B cell (primary cell): ENCODE measurements around the gene LMTK3. TPM values are rescaled to one million over a fixed set of nuclear protein-coding genes. Genes with fewer than 3 reads are reported as not detected.

Source experiments
- ATAC-seq: fragments of 200-7000 bp; cut with Tn5 transposase; one replicate; pipeline ENCODE4 v1.10.0; 2021; ENCODE audit warnings: low read depth, mild to moderate bottlenecking, moderate number of reproducible peaks, moderate library complexity
- CTCF ChIA-PET: fragments of 350-600 bp; sonication (Branson Sonifier 250); formaldehyde crosslinking; loops from one replicate; lab custom pipeline; 2021; ENCODE audit warnings: antibody characterized with exemption, inconsistent platforms; lab: Charles Lee
- POLR2A ChIA-PET: fragments of 350-600 bp; sonication (Branson Sonifier 250); formaldehyde crosslinking; loops from one replicate; lab custom pipeline; 2021; ENCODE audit warnings: antibody characterized with exemption; lab: Charles Lee
- DNase-seq: peaks from one replicate; pipeline ENCODE4 v3.0.0; 2013
- H2AFZ ChIP-seq: 2 replicates; pipeline ENCODE4 v1.6.1; 2012; ENCODE audit warnings: mild to moderate bottlenecking, low read depth, low read length; ENCODE audit not compliant: insufficient read depth, poor library complexity, severe bottlenecking
- H3K27ac ChIP-seq, 2 donors: 1 replicate in 1 of 2; 2 replicates in 1 of 2; pipeline ENCODE4 v1.5.1; 2012 to 2013; ENCODE audit warnings: low read length in 2 of 2, mild to moderate bottlenecking in 2 of 2, moderate library complexity in 1 of 2
- H3K27me3 ChIP-seq, 4 experiments: fragments of 200-600 bp in 1 of 4; sonication (generic) in 1 of 4; replicated peaks in 1 of 4; 1 replicate in 2 of 4; 2 replicates in 2 of 4; pipeline versions ENCODE4 v1.6.1 to v1.7.0; 2013 to 2016; ENCODE audit warnings: low read length in 3 of 4, mild to moderate bottlenecking in 2 of 4, mixed read lengths in 1 of 4, moderate library complexity in 1 of 4; ENCODE audit not compliant: insufficient read depth in 4 of 4, control insufficient read depth in 3 of 4; ENCODE audit errors: control extremely low read depth in 1 of 4
- H3K36me3 ChIP-seq, 2 experiments: replicated peaks in 1 of 2; 1 replicate in 1 of 2; 2 replicates in 1 of 2; pipeline versions ENCODE4 v1.6.1 to v1.7.1; 2013; ENCODE audit warnings: low read length in 1 of 2; ENCODE audit not compliant: insufficient read depth in 2 of 2, control insufficient read depth in 1 of 2; ENCODE audit errors: control extremely low read depth in 1 of 2, extremely low read depth in 1 of 2
- H3K4me1 ChIP-seq, 2 donors: fragments of 200-600 bp in 1 of 2; sonication (generic) in 1 of 2; 1 replicate in 1 of 2; 2 replicates in 1 of 2; pipeline versions ENCODE4 v1.5.1 to v1.6.1; 2013 to 2017; ENCODE audit warnings: low read length in 2 of 2; ENCODE audit not compliant: control insufficient read depth in 2 of 2, insufficient read depth in 2 of 2
- H3K4me2 ChIP-seq: replicated peaks from 2 replicates; pipeline ENCODE3; 2012; ENCODE audit warnings: mild to moderate bottlenecking, low read depth, low read length; ENCODE audit not compliant: poor library complexity, severe bottlenecking
- H3K4me3 ChIP-seq, 5 experiments: fragments of 200-600 bp in 1 of 5; sonication (generic) in 1 of 5; 1 replicate in 3 of 5; 2 replicates in 2 of 5; pipeline versions ENCODE4 v1.5.1 to v1.7.0; 2011 to 2016; ENCODE audit warnings: low read length in 4 of 5, mild to moderate bottlenecking in 4 of 5, low read depth in 2 of 5, control low read depth in 1 of 5, moderate library complexity in 1 of 5; ENCODE audit not compliant: insufficient read depth in 1 of 5; ENCODE audit errors: control extremely low read depth in 1 of 5, extremely low read depth in 1 of 5
- H3K79me2 ChIP-seq: fragments of 200-600 bp; sonication (generic); one replicate; pipeline ENCODE4 v1.6.0; 2016; ENCODE audit warnings: low read length; ENCODE audit not compliant: control insufficient read depth, insufficient read depth
- H3K9ac ChIP-seq: fragments of 200-600 bp; sonication (generic); 2 replicates; pipeline ENCODE4 v1.6.1; 2017; ENCODE audit warnings: mild to moderate bottlenecking, low read length, moderate library complexity
- H3K9me3 ChIP-seq, 3 donors: one replicate each; pipeline versions ENCODE4 v1.6.1 to v1.7.1; 2013; ENCODE audit warnings: low read length in 2 of 3; ENCODE audit not compliant: control insufficient read depth in 2 of 3, insufficient read depth in 1 of 3; ENCODE audit errors: control extremely low read depth in 1 of 3
- H4K20me1 ChIP-seq: 2 replicates; pipeline ENCODE4 v1.6.0; 2012; ENCODE audit warnings: mild to moderate bottlenecking, low read length; ENCODE audit not compliant: insufficient read depth, control insufficient read depth, poor library complexity, severe bottlenecking
- H3K27ac Mint-ChIP-seq: one replicate; pipeline ENCODE4 v1.8.0; 2021; ENCODE audit warnings: mixed read lengths
- H3K27me3 Mint-ChIP-seq: one replicate; pipeline ENCODE4 v1.8.0; 2021; ENCODE audit warnings: mixed read lengths
- H3K4me1 Mint-ChIP-seq: one replicate; pipeline ENCODE4 v1.8.0; 2021; ENCODE audit warnings: mixed read lengths
- H3K4me3 Mint-ChIP-seq: one replicate; pipeline ENCODE4 v1.8.0; 2021; ENCODE audit warnings: mixed read lengths
- H3K9me3 Mint-ChIP-seq: one replicate; pipeline ENCODE4 v1.8.0; 2022; ENCODE audit warnings: mixed read lengths; ENCODE audit not compliant: insufficient read depth
- EZH2 ChIP-seq: IDR thresholded peaks from 2 replicates; pipeline ENCODE4 v1.6.1; 2012; ENCODE audit warnings: borderline replicate concordance, low read depth, mild to moderate bottlenecking, moderate library complexity, low read length; ENCODE audit not compliant: insufficient read depth, poor library complexity, severe bottlenecking
- WGBS: methylation state at CpG from one replicate; pipeline ENCODE4 v1.1.5; 2013; ENCODE audit warnings: missing lambda C conversion rate; ENCODE audit not compliant: insufficient coverage; 5-methylcytosine and 5-hydroxymethylcytosine counted together
- intact Hi-C: fragments of 100-400 bp; cut with micrococcal nuclease; formaldehyde crosslinking; loops from one replicate; pipeline ENCODE4 v1.10.0; 2022
- polyA plus RNA-seq: library from polyadenylated mRNA; depleted of rRNA; stranded (reverse); fragments of >200 nt; gene quantifications from 2 replicates; pipeline ENCODE4 v1.2.3, GENCODE V29; 2012
- total RNA-seq, 2 donors: library from RNA; stranded (reverse); fragments of 120-200 nt in 1 of 2; gene quantifications; 1 replicate in 1 of 2; 2 replicates in 1 of 2; pipeline versions ENCODE4 v1.2.3 to v1.2.4, GENCODE V29; 2013 to 2022
- TF ChIP-seq, protein P1 (sequence below): fragments of 200-600 bp; IDR thresholded peaks from one replicate; pipeline ENCODE4 v1.8.0; 2022; ENCODE audit warnings: antibody characterized with exemption, mild to moderate bottlenecking

LMTK3 gene
- total and polyA plus RNA-seq, 2 donors (not counting 1 experiment from before 2014, with no cell fraction given) = 0.19 to 1.6 TPM

DNA sequence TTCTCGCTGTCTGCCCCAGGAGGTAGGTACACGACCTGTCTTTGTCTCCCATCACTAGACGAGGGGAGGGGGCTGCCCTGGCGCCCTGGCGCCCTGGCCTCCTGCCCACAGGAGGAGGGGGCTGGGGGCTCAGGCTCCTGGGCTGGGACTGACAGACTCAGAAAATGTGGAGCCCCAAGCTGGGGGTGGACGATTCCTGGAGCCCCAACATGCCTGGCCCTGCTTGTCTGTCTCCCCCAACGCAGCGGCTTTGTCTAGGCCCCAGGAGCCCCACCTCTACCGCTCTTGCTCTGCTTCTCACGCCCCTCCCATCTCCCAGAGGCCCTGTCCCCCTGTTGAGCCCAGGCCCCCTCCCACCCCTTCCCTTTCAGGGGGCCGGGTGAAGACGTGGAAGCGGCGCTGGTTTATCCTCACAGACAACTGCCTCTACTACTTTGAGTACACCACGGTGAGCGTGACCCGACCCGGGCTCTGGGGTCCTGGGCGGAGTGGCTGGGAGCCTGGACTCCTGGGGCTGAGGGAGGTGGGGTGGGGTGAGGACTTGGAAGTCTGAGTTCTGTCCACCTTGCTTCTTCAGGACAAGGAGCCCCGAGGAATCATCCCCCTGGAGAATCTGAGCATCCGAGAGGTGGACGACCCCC is 33.8 kb downstream of the LMTK3 start:
- DNase-seq (no peak), ATAC-seq (no peak)
- Histone ChIP-seq H3K36me3 (peaks cover 2 to 28% of the 10 kb centered on the region in 2 experiments), H3K4me3 (no peak overlapping the region), H3K27ac (no peak overlapping the region), H3K4me1 (peaks cover 4 to 13% of the 10 kb centered on the region in 2 donors), H4K20me1 (no peaks in the 10 kb centered on the region), H3K79me2 (no peaks in the 10 kb centered on the region), H3K9me3 (peaks cover 0 to 4% (median 0%) of the 10 kb centered on the region in 3 donors), H3K9ac (no peak overlapping the region), H3K27me3 (no peaks in the 10 kb centered on the region), H2AFZ (no peak overlapping the region), H3K4me2 (no peak overlapping the region)
- Mint-ChIP-seq H3K27me3 (no peaks in the 10 kb centered on the region), H3K4me1 (peaks cover 16% of the 10 kb centered on the region), H3K4me3 (no peak overlapping the region), H3K9me3 (no peaks in the 10 kb centered on the region), H3K27ac (no peak overlapping the region)
- ChIA-PET POLR2A (interaction anchor here (0.8 kb wide), 1 partner anchor 348 kb away, joined by 3 read pairs; no protein-coding TSS in a partner anchor), CTCF (no interaction called here)
- intact Hi-C loops = no loop called here
- 96% methylated on average over 10 of the region's 22 CpGs for WGBS
- no peak for TF ChIP-seq EZH2
- TF ChIP-seq, protein P1, sequence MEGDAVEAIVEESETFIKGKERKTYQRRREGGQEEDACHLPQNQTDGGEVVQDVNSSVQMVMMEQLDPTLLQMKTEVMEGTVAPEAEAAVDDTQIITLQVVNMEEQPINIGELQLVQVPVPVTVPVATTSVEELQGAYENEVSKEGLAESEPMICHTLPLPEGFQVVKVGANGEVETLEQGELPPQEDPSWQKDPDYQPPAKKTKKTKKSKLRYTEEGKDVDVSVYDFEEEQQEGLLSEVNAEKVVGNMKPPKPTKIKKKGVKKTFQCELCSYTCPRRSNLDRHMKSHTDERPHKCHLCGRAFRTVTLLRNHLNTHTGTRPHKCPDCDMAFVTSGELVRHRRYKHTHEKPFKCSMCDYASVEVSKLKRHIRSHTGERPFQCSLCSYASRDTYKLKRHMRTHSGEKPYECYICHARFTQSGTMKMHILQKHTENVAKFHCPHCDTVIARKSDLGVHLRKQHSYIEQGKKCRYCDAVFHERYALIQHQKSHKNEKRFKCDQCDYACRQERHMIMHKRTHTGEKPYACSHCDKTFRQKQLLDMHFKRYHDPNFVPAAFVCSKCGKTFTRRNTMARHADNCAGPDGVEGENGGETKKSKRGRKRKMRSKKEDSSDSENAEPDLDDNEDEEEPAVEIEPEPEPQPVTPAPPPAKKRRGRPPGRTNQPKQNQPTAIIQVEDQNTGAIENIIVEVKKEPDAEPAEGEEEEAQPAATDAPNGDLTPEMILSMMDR = no peak

DNA sequence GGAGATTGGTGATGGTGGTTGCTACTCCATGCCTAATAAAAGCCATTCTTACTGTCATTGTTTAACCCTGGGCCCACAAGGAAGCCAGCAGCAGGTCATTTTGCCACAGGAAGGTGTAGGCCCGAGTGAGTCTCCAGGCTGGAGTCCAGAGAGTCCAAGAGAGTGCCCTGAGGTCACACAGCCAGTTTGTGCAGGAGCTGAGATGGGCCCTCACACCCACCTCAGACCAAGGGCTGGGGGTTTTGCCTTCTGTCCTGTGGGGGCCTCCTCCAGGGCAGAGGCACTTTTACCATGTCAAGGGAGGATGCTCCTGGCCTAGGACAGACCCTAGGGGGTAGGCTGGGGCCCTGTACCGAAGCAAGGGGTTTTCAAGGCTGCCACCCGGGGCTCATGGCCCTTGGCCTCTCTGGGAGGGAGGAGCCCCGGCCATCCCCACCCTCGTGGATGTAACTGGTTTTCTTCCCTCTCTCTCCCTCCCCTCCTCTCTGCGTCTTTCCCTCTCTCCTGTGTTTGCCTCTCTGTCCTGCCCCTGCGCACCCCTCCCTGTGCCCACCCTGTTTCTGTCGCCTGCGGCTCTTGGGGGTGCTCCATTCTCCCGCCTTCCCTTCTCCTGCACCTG is 34.5 kb downstream of the LMTK3 start:
- WGBS = 90% methylated on average over 6 of the region's 10 CpGs
- TF ChIP-seq, protein P1 = no peak
- TF ChIP-seq EZH2 = no peak
- CTCF ChIA-PET = no interaction called here

More for the DNA sequence above, 34.5 kb downstream of the LMTK3 start:
- ATAC-seq (no peak), DNase-seq (no peak)
- H3K79me2 ChIP-seq = no peaks in the 10 kb centered on the region
- H3K4me1 ChIP-seq = peaks cover 4 to 13% of the 10 kb centered on the region in 2 donors
- no peak overlapping the region for H3K27ac Mint-ChIP-seq
- no peak overlapping the region for H3K9ac ChIP-seq
- no peaks in the 10 kb centered on the region for H3K27me3 Mint-ChIP-seq
- intact Hi-C loops = no loop called here
- H3K27ac ChIP-seq = no peak overlapping the region
- H3K4me1 Mint-ChIP-seq = peaks cover 16% of the 10 kb centered on the region
- no peak overlapping the region for H3K4me3 ChIP-seq
- H3K27me3 ChIP-seq = no peaks in the 10 kb centered on the region
- peaks cover 0 to 4% (median 0%) of the 10 kb centered on the region in 3 donors for H3K9me3 ChIP-seq
- no peaks in the 10 kb centered on the region for H4K20me1 ChIP-seq
- H2AFZ ChIP-seq = no peak overlapping the region
- peaks cover 2 to 31% of the 10 kb centered on the region in 2 experiments for H3K36me3 ChIP-seq
- no peak overlapping the region for H3K4me3 Mint-ChIP-seq
- POLR2A ChIA-PET = no interaction called here
- H3K4me2 ChIP-seq = no peak overlapping the region
- no peaks in the 10 kb centered on the region for H3K9me3 Mint-ChIP-seq
